HG03575 (cell line): Measurements from ENCODE around the gene EDC3.
"Not testable (repeated sequence)": the region's sequence is repeated elsewhere in the genome, so short reads cannot be mapped to it uniquely, and the experiment has no call there.

Experiments used
- ATAC-seq: cut with Tn5 transposase; IDR thresholded peaks from one replicate; pipeline ENCODE4 v1.9.1; 2021; ENCODE audit not compliant: unreplicated experiment, insufficient number of reproducible peaks, low FRiP score; ENCODE audit errors: extremely low read depth

The EDC3 gene

DNA sequence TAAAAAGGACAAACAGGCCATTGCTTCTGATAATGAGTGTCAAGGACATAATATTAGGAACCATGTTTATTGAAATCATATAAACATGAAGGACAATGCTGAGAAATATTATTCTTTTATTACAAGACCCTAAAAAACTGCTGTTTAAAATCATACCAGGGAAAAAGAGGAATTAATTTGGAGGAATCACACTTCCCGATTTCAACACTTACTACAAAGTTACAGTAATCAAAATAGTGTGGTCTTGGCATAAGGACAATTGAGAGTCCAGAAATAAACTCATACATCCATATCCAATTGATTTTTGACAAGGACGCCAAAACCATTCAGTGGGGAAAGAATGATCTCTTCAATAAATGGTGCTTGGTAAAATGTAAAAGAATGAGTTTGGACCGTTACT lies 16.5 kb upstream of the EDC3 start:
- no peak for ATAC-seq

DNA sequence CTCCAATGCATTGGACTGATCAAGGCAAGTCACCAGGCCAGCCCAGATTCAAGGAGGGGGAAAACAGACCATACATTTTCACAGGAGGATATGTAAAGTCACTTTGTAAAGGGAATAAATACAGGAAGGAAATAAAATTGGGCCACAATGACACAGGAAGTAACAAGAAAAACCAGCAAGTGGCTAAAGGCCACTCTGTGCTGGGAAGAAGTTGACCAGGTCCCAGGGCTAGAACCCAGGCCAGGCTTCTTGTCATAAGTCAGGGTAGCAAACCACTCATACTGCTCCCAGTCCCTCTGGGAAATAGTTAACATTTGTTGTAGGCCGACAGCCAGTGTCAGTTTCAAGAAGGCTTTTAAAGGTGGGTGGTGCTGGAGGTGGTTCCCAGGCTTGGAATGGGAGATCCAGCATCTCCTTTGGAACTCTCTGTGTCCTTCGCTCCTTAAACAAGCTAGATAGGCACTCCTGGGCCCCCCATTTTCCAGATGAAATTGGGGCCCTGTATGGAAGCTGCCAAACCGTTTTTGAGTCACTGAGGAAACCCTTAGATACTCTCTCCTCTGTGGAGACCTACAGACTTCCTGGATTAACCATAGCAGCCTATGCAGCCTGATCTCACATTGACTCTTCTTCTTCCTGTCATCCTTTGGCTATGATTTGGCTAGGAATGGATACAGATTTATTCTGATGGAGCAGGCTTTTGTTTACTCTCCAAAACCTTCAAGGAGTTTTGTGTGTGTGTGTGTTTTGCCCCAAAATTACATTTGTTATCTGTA lies 14.7 kb upstream of the EDC3 start:
- ATAC-seq, result no peak

DNA sequence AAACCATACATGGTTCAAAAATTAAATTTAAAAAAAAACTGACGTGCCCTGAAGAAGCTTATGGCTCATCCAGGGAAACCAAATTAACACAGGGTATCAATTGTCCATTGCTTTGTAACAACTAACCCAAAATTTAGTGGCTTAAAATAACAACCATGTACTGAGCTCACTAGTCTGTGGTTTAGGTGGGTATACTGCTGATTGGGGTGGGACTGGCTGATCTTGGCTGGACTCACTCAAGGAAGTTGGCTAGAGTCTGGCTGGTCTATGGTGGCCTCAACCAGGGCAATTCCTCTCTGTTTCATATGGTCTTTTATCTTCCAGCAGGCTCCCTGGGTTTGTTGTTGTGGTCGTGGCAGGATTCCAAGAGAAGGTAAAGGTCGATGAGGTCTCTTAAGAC lies 14.1 kb upstream of the EDC3 start:
- no peak for ATAC-seq

- ATAC-seq, result no peak
These were observed 13.2 kb upstream of the EDC3 start for GRCh38 chr15:74709011-74709410.

- ATAC-seq, result no peak
These were observed 984 bp upstream of the EDC3 start for GRCh38 chr15:74696808-74697207.

- no peak for ATAC-seq
These were observed 540 bp upstream of the EDC3 start for GRCh38 chr15:74696398-74696729.

DNA sequence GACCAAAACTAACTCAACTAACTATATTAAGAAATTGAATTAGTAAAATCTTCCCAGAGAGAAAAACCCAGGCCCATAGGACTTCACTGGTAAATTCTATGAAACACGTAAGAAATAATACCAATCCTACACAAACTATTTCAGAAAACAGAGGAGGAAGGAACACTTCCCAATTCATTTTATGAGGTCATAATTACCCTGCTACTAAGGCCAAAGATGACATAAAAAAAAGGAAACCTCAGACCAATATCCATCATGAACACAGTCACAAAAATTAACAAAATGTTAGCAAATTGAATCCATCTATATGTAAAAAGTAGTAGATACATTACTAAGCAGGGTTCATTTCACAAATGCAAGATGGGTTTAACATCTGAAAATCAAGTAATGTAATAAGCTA lies 3.5 kb downstream of the EDC3 start:
- no peak for ATAC-seq

- ATAC-seq, result no peak
These were observed 12.1 kb downstream of the EDC3 start for GRCh38 chr15:74683758-74684157.

GRCh38 chr15:74682954-74683353 lies 12.9 kb downstream of the EDC3 start:
- ATAC-seq, result no peak

GRCh38 chr15:74680456-74680855 lies 15.4 kb downstream of the EDC3 start:
- no peak for ATAC-seq

DNA sequence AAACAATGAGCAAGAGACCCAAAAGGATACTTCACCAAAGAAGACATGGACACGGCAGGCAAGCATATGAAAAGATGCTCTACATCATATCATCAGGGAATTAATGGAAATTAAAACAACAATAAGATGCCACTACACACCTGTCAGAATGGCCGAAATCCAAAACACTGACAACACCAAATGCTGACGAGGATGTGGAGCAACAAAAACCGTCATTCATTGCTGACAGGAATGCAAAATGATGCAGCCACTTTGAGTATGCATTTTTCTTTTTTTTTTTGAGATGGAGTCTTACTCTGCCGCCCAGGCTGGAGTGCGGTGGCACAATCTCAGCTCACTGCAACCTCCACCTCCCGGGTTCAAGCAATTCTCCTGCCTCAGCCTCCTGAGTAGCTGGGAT lies 19.0 kb downstream of the EDC3 start:
- no peak for ATAC-seq

DNA sequence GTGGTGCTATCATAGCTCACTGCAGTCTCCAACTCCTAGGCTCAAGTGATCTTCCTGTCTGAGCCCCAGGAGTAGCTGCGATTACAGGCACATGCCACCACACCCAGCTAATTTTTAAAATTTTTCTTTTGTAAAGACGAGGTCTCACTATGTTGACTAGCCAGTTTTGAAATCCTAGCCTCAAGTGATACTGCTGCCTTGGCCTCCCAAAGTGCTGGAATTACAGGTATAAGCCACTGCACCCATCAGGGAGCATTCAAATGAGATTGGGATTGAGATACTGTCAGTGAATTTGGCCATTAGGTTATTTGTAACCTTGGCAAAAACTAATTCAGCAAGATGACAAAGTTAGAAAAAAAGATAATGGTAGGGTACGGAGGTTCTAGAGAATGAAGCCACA lies 21.7 kb downstream of the EDC3 start:
- no peak for ATAC-seq

GRCh38 chr15:74669627-74670026 lies 26.2 kb downstream of the EDC3 start:
- ATAC-seq, result no peak

- no peak for ATAC-seq
These were observed 27.8 kb downstream of the EDC3 start for GRCh38 chr15:74667975-74668374.

GRCh38 chr15:74664670-74665069 lies 31.2 kb downstream of the EDC3 start:
- no peak for ATAC-seq

GRCh38 chr15:74664028-74664616 lies 31.7 kb downstream of the EDC3 start:
- no peak for ATAC-seq

GRCh38 chr15:74663303-74664027 lies 32.4 kb downstream of the EDC3 start:
- no peak for ATAC-seq

DNA sequence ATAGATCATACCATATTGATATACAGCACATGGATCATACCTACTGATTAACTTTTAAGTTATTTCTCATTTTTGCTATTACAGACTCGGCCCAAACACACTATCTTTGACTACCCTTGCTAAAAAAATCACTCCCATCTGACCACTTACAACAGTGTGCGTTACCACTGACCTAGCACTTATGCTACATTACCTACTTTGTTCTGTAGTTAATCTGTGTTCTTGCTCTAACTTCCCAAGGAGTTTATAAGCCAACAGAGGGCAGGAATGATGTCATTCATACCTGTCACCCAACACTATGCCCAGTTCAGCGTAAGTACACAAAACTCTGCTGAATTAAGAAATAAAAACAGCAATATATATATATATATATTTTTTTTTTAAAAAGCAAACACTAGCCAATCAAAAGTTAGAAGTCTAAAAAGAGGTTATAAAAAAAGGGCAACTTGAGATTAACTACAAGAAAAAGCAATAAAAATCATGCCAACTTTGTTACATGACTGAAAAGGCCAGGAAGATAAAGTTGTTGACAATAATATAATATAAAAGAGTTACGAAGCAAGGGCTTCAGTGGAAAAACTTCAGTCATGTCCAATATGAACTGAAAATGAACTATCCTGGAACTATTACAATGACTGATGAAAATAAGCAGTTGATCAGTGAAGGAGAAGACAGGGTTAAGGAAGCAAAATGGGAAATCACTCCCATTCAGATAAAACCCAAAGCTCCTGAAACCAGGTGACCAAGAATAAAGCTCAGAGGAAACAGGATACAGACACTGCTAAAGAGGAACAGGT lies 33.6 kb downstream of the EDC3 start:
- ATAC-seq, result no peak

GRCh38 chr15:74661280-74661679 lies 34.5 kb downstream of the EDC3 start:
- not testable (repeated sequence) for ATAC-seq

DNA sequence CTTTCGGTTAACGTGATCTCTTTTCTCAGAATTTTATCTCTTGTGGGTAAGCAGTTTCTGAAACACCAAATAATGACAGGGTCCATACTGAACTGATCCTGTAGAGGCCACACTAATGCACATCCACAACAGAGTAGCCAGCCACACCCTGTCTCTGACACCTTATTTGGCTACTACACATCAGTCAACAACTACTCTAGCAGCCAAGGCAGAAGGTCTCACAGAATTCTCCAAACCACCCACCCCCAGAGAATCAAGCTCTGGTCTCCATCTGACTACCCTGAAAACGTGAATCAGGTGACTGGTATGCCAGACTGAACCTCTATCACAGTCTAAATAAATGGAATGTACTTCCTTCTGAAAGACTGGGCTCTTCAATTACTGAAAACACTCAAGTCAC lies 38.0 kb downstream of the EDC3 start:
- no peak for ATAC-seq
